ENCODE data around the gene MEF2D.

DNA sequence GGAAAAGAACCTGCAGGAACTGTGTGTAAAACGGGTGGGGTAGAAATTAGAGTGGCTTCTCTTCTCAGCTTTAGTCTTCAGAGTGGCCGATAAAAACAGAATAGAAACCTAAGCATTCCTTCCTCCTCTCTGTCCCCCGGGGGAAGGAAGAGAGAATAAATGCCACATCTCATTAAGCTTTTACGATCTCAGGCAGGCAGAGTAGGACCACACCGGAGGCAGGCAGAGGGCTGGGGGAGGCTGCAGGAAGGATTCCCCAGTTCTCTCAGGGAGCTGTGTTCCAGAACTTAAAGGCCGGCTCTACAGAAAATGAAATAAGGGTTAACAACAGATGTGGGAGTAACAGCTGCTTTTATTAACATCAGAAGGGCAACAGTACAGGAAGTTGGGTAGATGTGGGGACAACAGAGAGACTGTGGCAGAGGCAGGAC is 24.5 kb upstream of the MEF2D start:
- TF ChIP-seq, protein P1, sequence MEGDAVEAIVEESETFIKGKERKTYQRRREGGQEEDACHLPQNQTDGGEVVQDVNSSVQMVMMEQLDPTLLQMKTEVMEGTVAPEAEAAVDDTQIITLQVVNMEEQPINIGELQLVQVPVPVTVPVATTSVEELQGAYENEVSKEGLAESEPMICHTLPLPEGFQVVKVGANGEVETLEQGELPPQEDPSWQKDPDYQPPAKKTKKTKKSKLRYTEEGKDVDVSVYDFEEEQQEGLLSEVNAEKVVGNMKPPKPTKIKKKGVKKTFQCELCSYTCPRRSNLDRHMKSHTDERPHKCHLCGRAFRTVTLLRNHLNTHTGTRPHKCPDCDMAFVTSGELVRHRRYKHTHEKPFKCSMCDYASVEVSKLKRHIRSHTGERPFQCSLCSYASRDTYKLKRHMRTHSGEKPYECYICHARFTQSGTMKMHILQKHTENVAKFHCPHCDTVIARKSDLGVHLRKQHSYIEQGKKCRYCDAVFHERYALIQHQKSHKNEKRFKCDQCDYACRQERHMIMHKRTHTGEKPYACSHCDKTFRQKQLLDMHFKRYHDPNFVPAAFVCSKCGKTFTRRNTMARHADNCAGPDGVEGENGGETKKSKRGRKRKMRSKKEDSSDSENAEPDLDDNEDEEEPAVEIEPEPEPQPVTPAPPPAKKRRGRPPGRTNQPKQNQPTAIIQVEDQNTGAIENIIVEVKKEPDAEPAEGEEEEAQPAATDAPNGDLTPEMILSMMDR (IDR thresholded peaks at IDR 0.05): no peak
- no peak for TF ChIP-seq POLR2A (IDR thresholded peaks at IDR 0.05)

All from testis (tissue), 2 donors.